ENCODE results near the gene NOP56.
"Not testable (repeated sequence)": the region's sequence is repeated elsewhere in the genome, so short reads cannot be mapped to it uniquely, and the experiment has no call there.

NOP56 gene

GRCh38 chr20:2690213-2690612, 37.8 kb downstream of the NOP56 start:
- DNase-seq: no peak

DNA sequence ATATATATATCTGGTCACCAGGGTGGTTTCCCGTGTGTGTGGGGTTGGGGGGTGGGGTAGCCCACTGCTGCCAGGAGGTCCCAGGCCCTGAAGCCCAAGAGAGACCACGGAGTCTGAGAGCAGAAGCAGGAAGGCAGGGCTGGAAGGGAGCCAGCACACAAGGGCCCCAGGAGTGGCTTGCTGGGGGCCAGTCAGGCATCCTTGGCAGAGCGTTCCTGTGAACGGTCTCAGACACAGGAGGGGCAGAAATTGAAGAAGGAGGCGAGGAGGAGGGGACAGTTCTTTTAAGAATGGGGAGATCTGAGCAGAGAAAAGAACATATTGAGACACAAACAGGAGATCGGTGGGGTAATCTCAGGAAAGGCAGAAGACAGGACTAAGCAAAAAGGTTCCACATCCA, 38.3 kb downstream of the NOP56 start:
- no peak for DNase-seq

DNA sequence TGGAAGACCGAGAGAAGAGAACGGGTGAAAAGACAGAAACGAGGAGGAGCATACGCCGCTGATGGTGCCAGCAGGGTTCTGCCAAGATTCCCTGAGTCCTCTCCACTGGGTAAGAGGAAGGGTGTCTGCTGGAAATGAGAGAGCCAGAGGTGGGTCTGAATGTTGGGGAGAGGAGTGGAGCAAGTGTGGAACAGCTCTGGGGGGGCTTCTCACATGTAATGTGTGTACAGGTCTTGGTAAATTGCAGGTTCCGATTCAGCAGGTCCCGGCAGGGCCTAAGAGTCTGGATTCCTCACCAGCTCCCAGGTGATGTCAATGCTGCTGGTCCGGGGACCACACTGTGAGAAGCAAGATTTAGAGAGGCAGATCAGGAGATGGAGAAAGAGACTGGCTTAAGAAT, 38.7 kb downstream of the NOP56 start:
- DNase-seq: no peak

DNA sequence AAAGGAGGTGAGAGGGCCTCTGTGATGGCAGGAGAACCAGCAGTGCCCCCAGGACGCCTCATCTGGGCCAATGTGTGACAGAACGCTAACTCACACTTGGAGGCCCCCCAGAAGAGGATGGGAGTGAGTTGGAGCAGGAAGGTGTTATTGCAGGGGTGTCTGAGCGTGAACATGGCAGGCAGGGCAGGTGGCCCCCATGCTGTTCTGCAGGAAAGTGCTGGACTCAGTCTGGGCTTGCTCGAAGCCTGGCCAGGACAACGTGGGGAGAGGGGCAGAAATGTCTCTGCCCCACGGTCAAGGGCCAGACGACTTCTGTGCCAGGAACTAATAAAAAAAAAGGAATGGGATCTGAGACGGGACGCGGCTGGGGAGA, 39.2 kb downstream of the NOP56 start:
- no peak for DNase-seq

DNA sequence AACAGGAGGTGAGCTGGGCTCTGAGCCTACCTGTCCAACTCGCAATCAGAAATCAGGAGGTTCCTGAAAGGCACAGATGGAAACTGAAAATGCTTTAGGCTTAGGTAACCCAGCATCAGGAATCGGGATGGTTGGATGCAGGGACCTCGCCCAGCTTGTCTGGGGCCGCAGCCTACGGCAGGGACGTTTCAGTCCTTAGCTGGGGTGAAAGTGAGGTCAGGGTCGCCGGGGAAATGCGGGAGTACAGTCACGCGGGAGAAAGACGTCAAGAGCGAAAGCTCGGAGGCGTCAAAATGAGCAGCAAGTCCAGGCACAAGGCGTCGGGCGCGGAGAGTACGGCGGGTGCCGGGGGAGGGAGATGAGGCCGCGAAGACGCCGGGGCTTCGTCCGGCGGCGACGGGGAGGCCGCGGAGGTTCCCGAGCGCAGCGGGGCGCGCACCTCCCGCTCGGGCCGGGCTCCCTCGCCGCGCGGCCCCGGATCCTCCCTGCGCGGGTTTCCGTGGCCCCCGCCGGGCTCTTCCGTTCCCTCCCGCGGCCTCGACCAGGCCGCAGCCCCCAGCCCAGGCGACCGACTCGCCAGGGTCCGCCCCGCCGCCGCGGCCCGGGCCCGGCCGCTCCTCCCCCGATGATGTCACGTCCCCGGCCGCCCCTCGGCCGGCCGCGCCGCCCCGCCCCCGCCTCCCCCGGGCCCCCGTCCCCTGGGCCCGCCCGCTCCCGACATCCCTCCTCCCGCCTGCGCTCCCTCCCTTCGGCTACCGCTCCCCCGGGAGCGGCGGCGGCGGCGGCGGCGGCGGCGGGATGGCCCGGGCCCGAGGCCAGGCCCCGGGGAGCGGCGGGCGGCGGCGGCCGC, 39.8 kb downstream of the NOP56 start, which contains the start of gene EBF4:
EBF4 (plus strand) TSS at position 745 of the 850 bp plus-strand sequence. CDS start 866 bp downstream, outside the sequence.
- peak; percentile 69 for DNase-seq

DNA sequence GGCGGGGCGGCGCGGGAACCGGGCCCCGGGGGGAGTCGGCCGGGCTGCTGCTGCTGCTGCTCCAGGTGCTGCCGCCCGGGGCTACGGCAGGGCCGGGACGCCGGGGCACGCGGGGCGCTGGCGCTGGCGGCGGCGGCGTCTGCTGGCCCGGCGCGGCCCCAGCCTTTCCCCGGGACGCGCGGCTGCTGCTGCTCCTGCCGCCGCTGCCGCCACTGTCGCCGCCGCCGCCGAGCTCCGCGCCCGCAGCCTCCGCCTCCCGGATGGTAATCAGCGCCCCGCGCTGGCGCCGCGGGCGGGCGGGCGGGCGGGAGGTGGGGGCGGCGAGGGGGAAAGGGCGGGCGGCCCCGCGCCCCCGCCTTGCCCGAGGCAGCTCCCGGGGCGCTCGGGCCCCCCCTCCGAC, 40.5 kb downstream of the NOP56 start:
- DNase-seq: no peak

- DNase-seq: peak; percentile 51
These were observed 41.0 kb downstream of the NOP56 start for GRCh38 chr20:2693286-2694007.

DNA sequence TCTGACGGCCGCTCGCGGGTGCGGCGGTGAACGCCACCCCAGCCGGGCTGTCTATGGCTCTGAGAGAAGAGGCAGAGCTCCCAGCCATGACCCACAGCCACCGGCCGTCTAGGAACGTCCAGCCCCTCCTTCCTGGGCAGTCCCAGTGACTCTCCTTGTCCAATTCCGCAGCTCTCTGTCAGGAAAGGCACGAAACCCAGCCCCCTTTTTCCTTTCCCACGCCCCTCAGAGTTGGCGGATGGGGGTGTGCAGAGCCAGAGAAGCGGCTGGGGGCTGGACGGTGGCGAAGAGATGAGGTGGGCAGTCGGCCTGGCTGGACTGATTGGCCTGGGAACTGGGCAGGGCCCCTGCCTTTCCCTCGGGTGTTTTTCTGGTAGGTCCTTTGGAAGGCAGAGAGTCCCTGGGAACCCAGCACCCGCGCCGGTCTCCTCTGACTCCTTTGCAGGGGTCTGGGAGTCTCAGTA, 41.6 kb downstream of the NOP56 start:
- DNase-seq: no peak

DNA sequence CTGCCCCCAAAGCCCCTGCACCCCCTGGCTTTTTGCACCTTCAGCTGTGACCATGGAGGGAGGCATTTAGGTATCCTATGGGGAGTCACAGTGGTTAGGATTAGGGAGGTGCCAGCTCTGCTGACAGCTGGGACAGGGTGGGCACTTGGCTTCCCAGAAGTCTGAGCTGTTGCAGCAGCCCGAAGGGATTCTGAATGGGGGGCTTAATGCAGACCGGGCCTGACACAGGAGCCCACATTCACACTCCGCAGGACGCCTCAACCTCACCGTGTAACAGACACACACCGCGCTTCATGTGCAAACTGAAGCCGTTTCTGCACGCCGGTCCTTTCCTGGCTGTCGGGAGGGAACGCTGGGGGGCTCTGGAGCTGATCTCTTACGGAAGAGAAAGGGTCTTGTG, 42.1 kb downstream of the NOP56 start:
- DNase-seq: no peak

GRCh38 chr20:2695206-2695983, 43.0 kb downstream of the NOP56 start:
- no peak for DNase-seq

DNA sequence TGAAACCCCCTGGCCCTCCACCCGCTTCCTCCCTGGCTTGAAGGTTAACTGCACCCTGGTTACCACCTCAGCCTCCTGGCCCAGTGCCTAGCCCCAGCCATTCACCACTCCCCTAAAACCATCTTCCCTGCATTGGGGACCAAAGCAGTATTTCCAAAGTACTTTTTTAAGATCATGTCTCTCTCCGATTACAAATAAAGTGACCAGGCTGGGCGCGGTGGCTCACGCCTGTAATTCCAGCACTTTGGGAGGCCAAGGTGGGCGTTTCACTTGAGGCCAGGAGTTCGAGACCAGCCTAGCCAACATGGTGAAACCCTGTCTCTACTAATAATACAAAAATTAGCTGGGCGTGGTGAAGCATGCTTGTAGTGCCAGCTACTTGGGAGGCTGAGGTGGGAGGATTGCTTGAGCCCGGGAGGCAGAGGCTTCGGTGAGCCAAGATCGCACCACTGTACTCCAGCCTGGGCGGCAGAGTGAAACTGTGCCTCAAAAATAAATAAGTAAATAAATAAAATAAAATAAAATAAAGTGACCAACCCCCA, 43.6 kb downstream of the NOP56 start:
- DNase-seq: not testable (repeated sequence)

- no peak for DNase-seq
These were observed 44.2 kb downstream of the NOP56 start for GRCh38 chr20:2696646-2697045.

GRCh38 chr20:2697768-2698167, 45.3 kb downstream of the NOP56 start:
- no peak for DNase-seq

DNA sequence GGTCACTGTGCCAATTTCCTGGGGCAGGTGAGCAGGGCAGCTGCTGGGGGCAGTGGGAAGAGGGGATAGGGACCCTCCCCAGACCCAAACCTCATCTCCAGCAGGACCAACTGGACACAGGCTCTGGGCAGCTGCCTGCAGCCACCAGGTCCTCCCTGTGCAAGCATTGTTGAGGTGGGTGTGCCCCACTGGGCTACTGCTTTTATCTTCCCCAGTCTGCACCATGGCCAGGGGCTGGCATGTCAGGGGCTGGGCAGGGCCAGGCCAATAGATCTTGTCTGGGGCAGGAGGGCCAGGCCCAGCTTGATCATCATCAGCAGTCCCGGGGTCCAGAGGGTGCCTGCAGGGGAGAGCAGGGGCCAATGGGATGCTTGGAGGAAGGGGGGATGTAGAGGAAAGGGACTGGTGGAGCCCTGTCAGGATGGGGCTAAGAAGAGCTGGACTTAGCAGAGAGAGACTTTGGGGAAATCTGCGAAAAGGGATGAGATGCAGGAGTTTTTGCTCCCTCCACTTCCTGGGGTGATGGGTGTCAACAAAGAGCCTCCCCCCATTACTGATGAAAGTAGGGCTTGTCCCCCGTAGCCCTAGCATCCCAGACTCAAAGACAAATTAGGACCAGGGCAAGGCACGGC, 45.9 kb downstream of the NOP56 start:
- no peak for DNase-seq

- no peak for DNase-seq
These were observed 46.5 kb downstream of the NOP56 start for GRCh38 chr20:2698912-2699311.

GRCh38 chr20:2699775-2700413, 47.5 kb downstream of the NOP56 start:
- no peak for DNase-seq

GRCh38 chr20:2700913-2701620, 48.6 kb downstream of the NOP56 start:
- DNase-seq: no peak

- DNase-seq: no peak
These were observed 49.2 kb downstream of the NOP56 start for GRCh38 chr20:2701671-2702081.

- no peak for DNase-seq
These were observed 51.5 kb downstream of the NOP56 start for GRCh38 chr20:2703716-2704475.

DNA sequence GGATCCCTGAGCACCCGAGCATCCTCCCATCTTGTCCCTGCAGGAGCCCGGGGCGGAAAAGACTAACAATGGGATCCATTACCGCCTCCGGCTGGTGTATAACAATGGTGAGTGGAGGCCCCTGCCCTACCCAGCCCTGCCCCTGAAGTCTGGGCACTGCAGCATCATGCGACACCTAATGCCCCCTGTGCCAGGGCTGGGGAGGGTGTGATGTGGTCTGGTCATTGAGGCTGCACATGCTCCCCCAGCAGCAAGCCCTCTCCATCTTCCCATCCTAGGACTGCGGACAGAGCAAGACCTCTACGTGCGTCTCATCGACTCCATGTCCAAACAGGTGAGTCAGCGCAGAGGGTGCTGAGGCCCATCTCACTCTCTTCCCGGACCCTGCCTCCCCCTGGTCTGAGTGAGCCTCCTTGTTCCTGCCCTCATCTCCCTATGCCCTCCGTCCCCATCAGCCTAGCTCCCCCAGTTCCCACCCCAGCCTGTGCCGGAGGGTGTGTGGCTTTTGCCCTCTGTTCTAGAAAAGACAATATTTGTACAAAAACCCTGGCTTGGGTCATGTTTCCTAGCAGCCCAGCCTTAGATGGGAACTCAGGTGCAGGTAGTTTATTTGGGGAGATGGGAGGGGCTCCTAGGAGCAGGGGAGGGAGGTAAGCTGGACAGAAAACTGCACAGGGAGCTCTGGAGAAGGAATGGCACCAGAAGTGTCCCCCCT, 53.7 kb downstream of the NOP56 start:
- DNase-seq: no peak

Measured in NCI-H2171 treated with DMSO at 0.1 percent for 48 hours (cell line).